Gastrocnemius medialis (tissue), 4 donors: ENCODE measurements around the gene KIDINS220.

ENCODE experiments used
- CTCF ChIP-seq, 5 experiments: fragments of 450-650 bp in 3 of 5; fragments of 200-600 bp in 2 of 5; sonication (generic) in 2 of 5; IDR thresholded peaks in 4 of 5; conservative IDR thresholded peaks in 1 of 5; 1 replicate in 4 of 5; 2 replicates in 1 of 5; pipeline ENCODE4 v1.5.1; 2016 to 2019; ENCODE audit warnings: antibody characterized with exemption in 5 of 5, mild to moderate bottlenecking in 3 of 5, moderate library complexity in 3 of 5
- POLR2A ChIP-seq, 2 donors: fragments of 450-650 bp; IDR thresholded peaks; one replicate each; pipeline ENCODE4 v1.6.1; 2017; ENCODE audit warnings: antibody characterized with exemption in 2 of 2, mild to moderate bottlenecking in 2 of 2, moderate library complexity in 2 of 2

DNA sequence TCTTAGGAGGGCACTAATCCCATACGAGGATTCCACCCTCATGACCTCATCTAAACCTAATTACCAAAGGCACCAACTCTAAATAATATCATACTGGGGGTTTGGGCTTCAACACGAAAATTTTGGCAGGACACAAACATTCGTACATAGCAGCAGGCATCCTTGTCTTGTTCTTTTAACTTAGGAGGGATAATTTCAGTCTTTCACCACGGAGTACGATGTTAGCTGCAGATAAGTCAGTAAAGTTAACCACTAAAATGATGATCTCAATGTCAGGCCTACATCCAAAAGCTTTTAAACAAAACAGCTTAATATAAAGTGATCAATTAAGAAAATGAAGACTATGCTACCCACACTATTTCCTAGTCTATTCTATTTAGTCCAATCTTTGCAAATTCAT lies 80.7 kb downstream of the KIDINS220 start:
- TF ChIP-seq CTCF (IDR thresholded peaks at IDR 0.05 in 4 of 5, conservative IDR thresholded peaks at IDR 0.05 in 1 of 5) (no peak), POLR2A (IDR thresholded peaks at IDR 0.05) (no peak)
